ENCODE data around the gene PSME4. TPM values are rescaled to one million over a fixed set of nuclear protein-coding genes. Genes with fewer than 3 reads are reported as not detected.
"Not testable (repeated sequence)": the region's sequence is repeated elsewhere in the genome, so short reads cannot be mapped to it uniquely, and the experiment has no call there.

Gene PSME4
- total RNA-seq, 1 experiment from 2014 or later: 24.3 TPM

DNA sequence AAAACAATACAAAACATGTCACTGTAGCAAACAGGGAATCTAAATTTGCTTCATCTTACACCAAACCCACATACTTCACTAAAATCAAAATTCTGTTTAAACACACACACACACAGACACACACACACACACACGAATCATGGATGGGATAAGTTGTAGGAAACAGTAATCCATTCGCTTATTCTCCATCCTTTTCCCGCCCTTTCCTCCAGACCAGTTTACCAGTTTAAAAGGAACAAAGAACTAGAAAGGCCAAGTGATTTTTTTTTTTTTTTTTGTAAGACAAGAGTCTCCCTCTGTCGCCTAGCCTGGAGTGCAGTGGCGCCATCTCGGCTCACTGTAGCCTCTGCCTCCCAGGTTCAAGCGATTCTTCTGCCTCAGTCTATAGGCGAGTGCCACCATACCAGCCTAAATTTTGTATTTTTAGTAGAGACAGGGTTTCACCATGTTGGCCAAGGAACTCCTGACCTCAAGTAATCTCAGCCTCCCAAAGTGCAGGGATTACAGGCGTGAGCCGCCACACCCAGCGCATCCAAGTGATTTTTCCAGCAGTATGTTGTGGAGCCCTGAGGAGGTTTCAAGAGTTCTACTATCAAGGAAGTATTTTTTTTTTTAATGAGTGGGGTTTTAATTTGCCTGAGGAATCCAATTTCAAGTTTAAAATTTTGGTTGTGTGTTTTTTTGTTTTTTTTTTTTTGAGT is 5.7 kb downstream of the PSME4 start:
- DNase-seq (ENCODE audit: low spot score): no peak

DNA sequence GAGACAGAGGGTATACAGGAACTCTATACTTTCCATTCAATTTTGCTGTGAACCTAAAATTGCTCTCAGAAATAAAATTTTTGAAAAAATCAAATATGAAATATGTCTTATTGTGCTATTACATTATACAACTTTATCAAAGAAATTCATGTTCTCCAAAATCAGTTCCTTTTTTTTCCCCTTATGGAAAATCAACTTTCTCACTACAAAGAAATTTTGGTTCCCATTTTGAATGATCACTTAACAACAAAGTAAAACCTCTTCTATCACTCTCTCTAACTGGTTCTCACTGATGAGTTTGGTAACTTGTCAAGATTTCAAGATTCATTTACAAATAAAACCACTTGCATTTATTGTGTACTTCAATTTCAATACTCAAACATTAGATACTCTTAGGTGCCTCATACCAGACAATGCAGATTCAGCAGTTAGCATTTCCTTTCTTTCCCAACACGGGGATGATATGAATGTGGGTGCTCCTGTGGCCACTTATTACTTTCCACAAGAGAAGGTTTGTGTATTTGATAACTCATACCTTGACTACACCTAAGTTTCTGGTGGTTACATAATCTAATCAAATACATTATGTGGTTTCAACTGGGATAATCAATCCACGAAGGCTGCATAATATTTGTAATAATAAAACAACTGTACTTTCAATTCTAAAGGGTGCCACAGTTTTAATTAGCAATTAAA is 6.4 kb downstream of the PSME4 start:
- in situ Hi-C loops (cut with HindIII; ENCODE audit: low sequenced_read_pairs): no loop called here

More for the DNA sequence above, 5.7 kb downstream of the PSME4 start:
- in situ Hi-C loops (cut with HindIII; ENCODE audit: low sequenced_read_pairs): no loop called here

DNA sequence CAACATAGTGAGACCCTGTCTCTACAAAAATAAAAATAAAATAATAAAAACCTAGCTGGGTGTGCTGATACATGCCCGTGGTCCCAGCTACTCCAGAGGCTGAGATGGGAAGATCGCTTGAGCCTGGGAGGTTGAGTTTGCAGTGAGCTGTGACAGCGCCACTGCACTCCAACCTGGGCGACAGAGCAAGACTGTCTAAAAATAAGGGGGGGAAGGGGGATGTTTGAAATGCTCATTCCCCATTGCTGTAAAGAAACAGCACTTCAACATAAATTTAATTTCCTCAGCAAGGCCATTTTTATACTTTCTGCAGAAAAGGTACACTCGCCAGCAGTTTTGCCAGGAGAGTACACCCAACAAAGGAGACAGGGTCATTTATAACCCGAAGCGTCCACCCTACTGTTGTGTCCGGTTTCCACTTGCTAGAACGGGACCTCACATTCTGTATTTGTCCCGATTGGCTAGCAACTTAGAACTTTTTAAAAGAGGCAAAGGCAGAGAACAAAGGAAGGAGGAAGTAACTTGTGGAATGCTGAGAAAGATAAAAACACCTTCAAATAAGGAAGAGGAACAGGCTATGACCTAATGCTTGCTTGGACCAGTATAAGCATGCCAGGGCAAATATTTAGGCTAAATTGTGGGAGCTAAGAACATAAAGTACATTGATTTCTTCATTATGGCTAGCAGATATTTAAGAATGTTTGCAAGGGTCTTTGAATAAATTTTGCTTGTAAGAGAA is 9.1 kb downstream of the PSME4 start:
- DNase-seq (ENCODE audit: low spot score); in situ Hi-C loops (cut with HindIII; ENCODE audit: low sequenced_read_pairs): not testable (repeated sequence)

More for the DNA sequence above, 6.4 kb downstream of the PSME4 start:
- no peak for DNase-seq (ENCODE audit: low spot score)

GRCh38 chr2:53960476-53960875 is 10.3 kb downstream of the PSME4 start:
- DNase-seq (ENCODE audit: low spot score): no peak
- in situ Hi-C loops (cut with HindIII; ENCODE audit: low sequenced_read_pairs): no loop called here

DNA sequence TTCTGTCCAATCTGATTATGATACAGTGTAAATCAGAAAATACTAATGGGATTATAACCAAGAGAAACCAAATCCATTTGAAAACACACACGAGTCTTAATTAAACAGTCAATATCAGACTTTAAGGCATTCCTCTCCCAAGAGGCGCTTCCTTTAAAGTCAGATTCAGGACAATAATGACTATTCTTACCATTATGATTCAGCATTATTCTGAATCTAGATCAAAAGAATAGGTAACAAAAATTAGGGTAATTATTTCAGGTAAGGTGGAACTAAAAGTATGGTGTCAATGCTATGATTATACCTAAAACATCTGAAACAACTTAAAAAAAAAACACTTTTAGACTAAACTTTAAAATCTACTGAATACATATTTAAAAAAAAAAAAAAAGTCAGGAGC is 12.3 kb downstream of the PSME4 start:
- in situ Hi-C loops (cut with HindIII; ENCODE audit: low sequenced_read_pairs): no loop called here
- no peak for DNase-seq (ENCODE audit: low spot score)

DNA sequence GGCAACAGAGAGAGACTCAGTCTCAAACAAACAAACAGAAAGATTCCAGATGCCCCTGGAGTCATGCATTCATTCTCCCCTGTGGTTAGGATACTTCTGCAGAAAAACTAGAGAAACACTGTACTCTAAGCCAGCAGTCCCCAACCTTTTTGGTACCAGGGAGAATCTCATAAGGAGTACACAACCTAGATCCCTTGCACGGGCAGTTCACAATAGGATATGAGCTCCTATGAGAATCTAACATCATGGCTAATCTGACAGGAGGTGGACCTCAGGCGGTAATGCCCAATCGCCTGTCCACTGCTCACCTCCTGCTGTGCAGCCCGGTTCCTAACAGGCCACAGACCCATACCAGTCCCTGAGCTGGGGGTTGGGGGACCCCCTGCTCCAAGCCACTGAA is 18.3 kb downstream of the PSME4 start:
- in situ Hi-C loops (cut with HindIII; ENCODE audit: low sequenced_read_pairs): no loop called here

DNA sequence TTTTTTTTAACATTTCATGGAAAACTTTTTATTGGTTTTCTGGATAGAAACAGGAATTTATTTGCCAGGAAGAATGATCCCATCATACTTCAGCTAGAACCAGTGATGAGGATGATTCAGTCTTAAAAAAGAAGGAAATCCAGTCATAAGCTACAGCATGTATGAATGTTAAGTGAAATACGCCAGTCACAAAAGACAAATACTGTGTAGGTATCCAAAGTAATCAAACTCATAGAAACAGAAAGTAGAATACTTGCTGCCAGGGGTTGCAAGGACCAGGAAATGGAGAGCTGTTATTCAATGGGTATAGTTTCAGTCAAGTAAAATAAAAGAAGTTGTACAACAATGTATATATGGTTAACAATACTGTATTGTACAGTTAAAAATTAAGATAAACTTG is 21.3 kb downstream of the PSME4 start:
- in situ Hi-C loops (cut with HindIII; ENCODE audit: low sequenced_read_pairs): no loop called here

More for the DNA sequence above, 18.3 kb downstream of the PSME4 start:
- DNase-seq (ENCODE audit: low spot score): no peak

DNA sequence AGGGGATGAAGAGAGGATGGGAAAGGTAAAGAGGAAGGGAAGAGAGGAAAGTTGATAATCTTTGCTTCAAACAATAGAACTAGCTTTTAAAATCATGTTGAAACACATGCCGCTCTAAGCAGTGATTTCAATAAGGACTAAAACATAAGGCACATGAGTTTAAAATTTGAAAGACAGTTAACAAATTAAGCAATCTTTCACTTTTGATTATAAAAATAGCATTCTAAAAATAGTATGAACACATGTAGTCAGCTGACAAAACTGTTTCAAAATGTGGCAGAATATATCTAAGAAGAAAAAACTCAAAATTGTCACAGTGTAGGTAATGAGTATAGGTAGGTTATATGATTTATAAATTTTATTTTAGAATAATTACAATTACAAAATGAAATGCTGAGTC is 25.3 kb downstream of the PSME4 start:
- DNase-seq (ENCODE audit: low spot score): no peak
- in situ Hi-C loops (cut with HindIII; ENCODE audit: low sequenced_read_pairs): no loop called here

More for the DNA sequence above, 21.3 kb downstream of the PSME4 start:
- no peak for DNase-seq (ENCODE audit: low spot score)

DNA sequence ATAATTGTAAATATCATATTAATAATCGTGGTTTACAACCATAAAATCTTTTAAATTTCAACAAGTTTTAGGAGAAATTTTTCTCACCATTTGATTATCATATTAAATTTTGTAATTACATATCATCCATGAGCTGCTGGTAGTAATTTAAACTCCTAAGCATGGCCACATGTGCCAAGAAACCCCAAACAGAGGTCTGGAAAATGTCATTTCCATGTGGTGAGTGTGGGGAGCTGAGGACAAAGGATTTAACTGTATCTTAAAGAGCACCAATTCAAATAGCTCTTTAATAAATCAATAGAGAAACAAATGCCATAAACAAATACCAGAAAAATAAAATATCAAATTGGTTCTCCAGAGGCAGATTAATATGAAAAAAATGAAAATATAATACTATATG is 26.3 kb downstream of the PSME4 start:
- in situ Hi-C loops (cut with HindIII; ENCODE audit: low sequenced_read_pairs): no loop called here
- DNase-seq (ENCODE audit: low spot score): no peak

GRCh38 chr2:53942280-53942679 is 28.5 kb downstream of the PSME4 start:
- DNase-seq (ENCODE audit: low spot score): no peak
- in situ Hi-C loops (cut with HindIII; ENCODE audit: low sequenced_read_pairs): no loop called here

GRCh38 chr2:53941749-53942148 is 29.0 kb downstream of the PSME4 start:
- in situ Hi-C loops (cut with HindIII; ENCODE audit: low sequenced_read_pairs): no loop called here
- DNase-seq (ENCODE audit: low spot score): no peak

- DNase-seq (ENCODE audit: low spot score): no peak
- in situ Hi-C loops (cut with HindIII; ENCODE audit: low sequenced_read_pairs): no loop called here
These were observed 31.1 kb downstream of the PSME4 start for GRCh38 chr2:53939656-53940055.

- in situ Hi-C loops (cut with HindIII; ENCODE audit: low sequenced_read_pairs): no loop called here
- DNase-seq (ENCODE audit: low spot score): no peak
These were observed 31.9 kb downstream of the PSME4 start for GRCh38 chr2:53938904-53939303.

DNA sequence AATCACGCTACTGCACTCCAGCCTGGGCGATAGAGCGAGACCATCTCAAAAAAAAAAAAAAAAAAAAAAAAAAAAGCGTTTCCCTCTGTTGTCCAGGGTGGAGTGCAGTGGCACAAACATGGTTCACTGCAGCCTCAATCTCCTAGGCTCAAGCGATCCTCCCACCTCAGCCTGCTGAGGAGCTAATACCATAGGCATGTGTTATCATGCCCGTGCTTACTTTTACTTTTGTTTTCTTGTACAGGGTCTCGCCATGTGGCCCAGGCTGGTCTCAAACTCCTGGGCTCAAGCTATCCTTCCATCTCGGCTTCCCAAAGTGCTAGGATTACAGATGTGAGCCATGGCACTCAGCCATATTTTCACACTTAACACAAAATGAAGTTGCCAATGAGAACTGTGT is 37.5 kb downstream of the PSME4 start:
- in situ Hi-C loops (cut with HindIII; ENCODE audit: low sequenced_read_pairs): no loop called here
- DNase-seq (ENCODE audit: low spot score): no peak

GRCh38 chr2:53926321-53926720 is 44.5 kb downstream of the PSME4 start:
- DNase-seq (ENCODE audit: low spot score); in situ Hi-C loops (cut with HindIII; ENCODE audit: low sequenced_read_pairs): not testable (repeated sequence)

DNA sequence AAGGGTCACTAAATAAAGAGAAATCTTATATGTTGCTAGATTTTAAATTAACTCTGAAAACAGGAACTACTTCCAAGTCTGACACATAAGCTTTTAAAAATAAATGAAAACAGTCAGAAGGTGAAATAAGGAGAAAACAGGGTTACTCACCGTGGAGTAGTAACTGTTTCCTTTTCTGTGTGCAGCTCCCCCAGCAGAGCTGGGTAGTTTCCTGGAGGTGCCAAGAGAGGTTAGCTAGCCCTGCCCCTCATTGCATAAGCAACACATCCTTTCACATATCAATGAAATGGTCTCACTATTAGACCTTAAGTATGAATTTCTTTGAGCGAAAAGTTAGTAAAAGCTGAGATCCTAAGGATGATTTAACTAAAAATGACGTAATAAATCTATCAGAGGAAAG is 57.1 kb downstream of the PSME4 start:
- no peak for DNase-seq (ENCODE audit: low spot score)
- in situ Hi-C loops (cut with HindIII; ENCODE audit: low sequenced_read_pairs): no loop called here

GRCh38 chr2:53911434-53912189 is 59.2 kb downstream of the PSME4 start:
- no peak for DNase-seq (ENCODE audit: low spot score)

GRCh38 chr2:53907582-53907981 is 63.2 kb downstream of the PSME4 start:
- in situ Hi-C loops (cut with HindIII; ENCODE audit: low sequenced_read_pairs): no loop called here
- no peak for DNase-seq (ENCODE audit: low spot score)

More at GRCh38 chr2:53911434-53912189, 59.2 kb downstream of the PSME4 start:
- in situ Hi-C loops (cut with HindIII; ENCODE audit: low sequenced_read_pairs): no loop called here

DNA sequence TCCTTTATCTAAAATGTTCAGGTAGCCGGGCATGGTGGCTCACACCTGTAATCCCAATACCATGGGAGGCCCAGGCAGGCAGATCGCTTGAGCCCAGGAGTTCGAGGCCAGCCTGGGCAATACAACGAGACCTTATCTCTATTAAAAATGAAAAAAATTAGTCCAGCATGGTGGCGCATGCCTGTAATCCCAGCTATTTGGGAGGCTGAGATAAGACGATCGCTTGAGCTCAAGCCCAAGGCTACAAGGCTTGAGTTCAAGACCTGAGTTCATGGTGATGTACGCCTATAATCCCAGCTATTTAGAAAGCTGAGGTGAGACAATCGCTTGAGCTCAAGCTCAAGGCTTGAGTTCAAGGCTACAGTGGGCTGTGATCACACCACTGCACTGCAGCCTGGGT is 65.4 kb downstream of the PSME4 start:
- DNase-seq (ENCODE audit: low spot score): no peak
- in situ Hi-C loops (cut with HindIII; ENCODE audit: low sequenced_read_pairs): no loop called here

Data from G401 (cell line).